Right lobe of liver (tissue), 4 donors: Measurements from ENCODE around the gene SERPINH1.

Experiments
- CTCF ChIP-seq, 4 donors: fragments of 200-600 bp in 3 of 4; fragments of 450-650 bp in 1 of 4; IDR thresholded peaks; one replicate each; pipeline versions ENCODE4 v1.5.1 to v1.8.0; 2016 to 2022; ENCODE audit warnings: antibody characterized with exemption in 4 of 4, mild to moderate bottlenecking in 2 of 4
- POLR2A ChIP-seq: fragments of 450-650 bp; IDR thresholded peaks from one replicate; pipeline ENCODE4 v1.6.1; 2017; ENCODE audit warnings: antibody characterized with exemption, mild to moderate bottlenecking
- donor health status: DM: no; HTN: no; CAD: no.
- donor health status: DM: no; HTN: no; CAD: no.
- donor health status: DM: no; HTN: yes; CAD: no.

GRCh38 chr11:75583718-75584658, 21.9 kb downstream of the SERPINH1 start:
- TF ChIP-seq POLR2A (no peak), CTCF (IDR thresholded peaks at IDR 0.05) (no peak)
